ENCODE results near the gene ZNF490. TPM values are rescaled to one million over a fixed set of nuclear protein-coding genes. Genes with fewer than 3 reads are reported as not detected.
"Not testable (repeated sequence)": the region's sequence is repeated elsewhere in the genome, so short reads cannot be mapped to it uniquely, and the experiment has no call there.

Gene ZNF490
- total RNA-seq, 2 experiments from 2014 or later, result 6.9 to 7.0 TPM

DNA sequence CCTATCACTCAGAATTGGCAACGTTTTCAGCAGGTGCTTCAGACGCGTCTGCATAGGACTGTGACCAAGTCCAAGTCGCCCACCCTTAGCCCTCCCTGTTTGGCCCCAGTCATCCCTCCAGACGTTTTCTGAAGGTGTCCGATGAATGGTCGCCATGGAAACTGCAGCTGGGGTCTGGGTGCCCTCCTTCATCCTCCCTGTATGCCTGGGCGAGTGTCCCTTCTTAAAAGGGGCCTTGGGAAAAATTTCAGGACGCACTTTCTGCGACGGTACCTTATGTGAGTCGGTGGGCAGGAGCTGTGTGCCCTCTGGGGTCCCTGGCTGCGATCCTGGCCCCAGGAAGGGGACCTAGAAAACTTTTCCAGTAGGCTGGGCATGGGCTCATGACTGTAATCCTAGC is 30.8 kb upstream of the ZNF490 start:
- Mint-ChIP-seq H3K36me3 (peaks cover 8% of the 10 kb centered on the region), H3K4me1 (ENCODE audit: low read depth) (peaks cover 11% of the 10 kb centered on the region), H3K27ac (no peak overlapping the region), H3K4me3 (no peak overlapping the region), H3K9me3 (no peaks in the 10 kb centered on the region), H3K27me3 (no peaks in the 10 kb centered on the region)
- POLR2A ChIA-PET, result no interaction called here
- CTCF ChIA-PET, result no interaction called here
- intact Hi-C loops (cut with micrococcal nuclease), result no loop called here
- DNase-seq, result no peak

DNA sequence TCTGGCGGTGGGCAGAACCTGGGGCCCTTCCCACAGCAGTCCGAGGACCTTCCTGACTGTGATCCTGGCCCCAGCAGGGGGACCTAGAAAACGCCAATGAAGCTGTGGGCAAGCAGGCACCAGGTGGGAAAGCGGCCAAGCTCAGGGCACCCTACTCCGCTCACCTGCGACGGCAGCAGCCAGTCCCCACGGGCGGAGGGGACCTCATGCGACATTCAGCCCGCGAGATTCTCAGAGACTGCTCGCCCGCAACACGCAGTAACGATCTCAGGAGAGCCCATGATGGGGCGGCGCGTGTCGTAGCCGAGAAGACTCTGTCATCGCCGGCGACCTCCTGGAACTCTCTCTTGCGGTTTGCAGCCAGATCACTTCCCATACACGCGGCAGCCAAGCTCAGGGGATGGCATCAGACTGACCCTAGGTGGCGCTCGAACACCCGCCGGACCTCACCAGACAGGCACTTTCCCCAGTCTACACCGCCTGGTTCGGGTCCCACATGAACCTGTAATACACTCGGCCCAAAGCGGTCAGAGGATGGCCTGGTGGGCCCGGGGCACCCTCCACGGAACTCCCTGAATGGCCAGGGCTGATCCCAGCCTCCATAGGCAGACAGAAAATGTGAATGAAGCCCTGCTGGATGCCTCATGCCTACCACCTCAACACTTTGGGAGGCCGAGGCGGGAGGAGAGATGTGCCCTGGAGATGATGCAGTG is 29.4 kb upstream of the ZNF490 start:
- Mint-ChIP-seq H3K27ac (peak overlapping the region; percentile 59), H3K4me3 (peak overlapping the region; percentile 58), H3K9me3 (no peaks in the 10 kb centered on the region), H3K4me1 (ENCODE audit: low read depth) (peaks cover 16% of the 10 kb centered on the region), H3K36me3 (peaks cover 5% of the 10 kb centered on the region), H3K27me3 (no peaks in the 10 kb centered on the region)
- DNase-seq, result peak; percentile 94
- intact Hi-C loops (cut with micrococcal nuclease), result loop anchor here (1.0 kb wide), 2 partner anchors 26 to 76 kb away; partner anchors contain the start of genes MAN2B1 and WDR83
- CTCF ChIA-PET, result interaction anchor here (0.5 to 2.2 kb wide), 25 partner anchors 9 to 373 kb away, joined by 3 to 18 read pairs (median 4); partner anchors contain the start of genes MAN2B1, WDR83, ZNF490 and ZNF564
- POLR2A ChIA-PET, result interaction anchor here (0.7 to 1.3 kb wide), 5 partner anchors 9 to 72 kb away, joined by 3 to 4 read pairs (median 3); partner anchors contain the start of genes MAN2B1, WDR83, ZNF490 and ZNF791

GRCh38 chr19:12638611-12639182 is 28.1 kb upstream of the ZNF490 start:
- Mint-ChIP-seq H3K9me3 (no peaks in the 10 kb centered on the region), H3K27ac (no peak overlapping the region), H3K4me3 (no peak overlapping the region), H3K4me1 (ENCODE audit: low read depth) (peaks cover 18% of the 10 kb centered on the region), H3K27me3 (no peaks in the 10 kb centered on the region), H3K36me3 (peaks cover 4% of the 10 kb centered on the region)
- CTCF ChIA-PET, result interaction anchor here (1.6 to 2.2 kb wide), 3 partner anchors 35 to 209 kb away, joined by 4 to 18 read pairs (median 9); no protein-coding TSS in a partner anchor
- POLR2A ChIA-PET, result no interaction called here
- no peak for DNase-seq
- intact Hi-C loops (cut with micrococcal nuclease), result no loop called here

GRCh38 chr19:12636631-12637030 is 26.0 kb upstream of the ZNF490 start:
- DNase-seq, result no peak
- CTCF ChIA-PET, result no interaction called here
- H3K27ac Mint-ChIP-seq, result no peak overlapping the region
- H3K36me3 Mint-ChIP-seq, result peaks cover 5% of the 10 kb centered on the region
- H3K4me3 Mint-ChIP-seq, result no peak overlapping the region
- H3K9me3 Mint-ChIP-seq, result no peaks in the 10 kb centered on the region
- intact Hi-C loops (cut with micrococcal nuclease), result no loop called here
- POLR2A ChIA-PET, result interaction anchor here (1.2 kb wide), 1 partner anchor 25 kb away, joined by 3 read pairs; no protein-coding TSS in a partner anchor
- H3K27me3 Mint-ChIP-seq, result no peaks in the 10 kb centered on the region
- peaks cover 18% of the 10 kb centered on the region for H3K4me1 Mint-ChIP-seq (ENCODE audit: low read depth)

- H3K9me3 Mint-ChIP-seq, result peaks cover 25% of the 10 kb centered on the region
- CTCF ChIA-PET, result no interaction called here
- intact Hi-C loops (cut with micrococcal nuclease), result no loop called here
- DNase-seq, result no peak
- no peak overlapping the region for H3K4me3 Mint-ChIP-seq
- H3K27ac Mint-ChIP-seq, result no peak overlapping the region
- H3K27me3 Mint-ChIP-seq, result no peaks in the 10 kb centered on the region
- peaks cover 10% of the 10 kb centered on the region for H3K4me1 Mint-ChIP-seq (ENCODE audit: low read depth)
- peaks cover 42% of the 10 kb centered on the region for H3K36me3 Mint-ChIP-seq
- POLR2A ChIA-PET, result no interaction called here
These were observed 18.6 kb upstream of the ZNF490 start for GRCh38 chr19:12629215-12629614.

DNA sequence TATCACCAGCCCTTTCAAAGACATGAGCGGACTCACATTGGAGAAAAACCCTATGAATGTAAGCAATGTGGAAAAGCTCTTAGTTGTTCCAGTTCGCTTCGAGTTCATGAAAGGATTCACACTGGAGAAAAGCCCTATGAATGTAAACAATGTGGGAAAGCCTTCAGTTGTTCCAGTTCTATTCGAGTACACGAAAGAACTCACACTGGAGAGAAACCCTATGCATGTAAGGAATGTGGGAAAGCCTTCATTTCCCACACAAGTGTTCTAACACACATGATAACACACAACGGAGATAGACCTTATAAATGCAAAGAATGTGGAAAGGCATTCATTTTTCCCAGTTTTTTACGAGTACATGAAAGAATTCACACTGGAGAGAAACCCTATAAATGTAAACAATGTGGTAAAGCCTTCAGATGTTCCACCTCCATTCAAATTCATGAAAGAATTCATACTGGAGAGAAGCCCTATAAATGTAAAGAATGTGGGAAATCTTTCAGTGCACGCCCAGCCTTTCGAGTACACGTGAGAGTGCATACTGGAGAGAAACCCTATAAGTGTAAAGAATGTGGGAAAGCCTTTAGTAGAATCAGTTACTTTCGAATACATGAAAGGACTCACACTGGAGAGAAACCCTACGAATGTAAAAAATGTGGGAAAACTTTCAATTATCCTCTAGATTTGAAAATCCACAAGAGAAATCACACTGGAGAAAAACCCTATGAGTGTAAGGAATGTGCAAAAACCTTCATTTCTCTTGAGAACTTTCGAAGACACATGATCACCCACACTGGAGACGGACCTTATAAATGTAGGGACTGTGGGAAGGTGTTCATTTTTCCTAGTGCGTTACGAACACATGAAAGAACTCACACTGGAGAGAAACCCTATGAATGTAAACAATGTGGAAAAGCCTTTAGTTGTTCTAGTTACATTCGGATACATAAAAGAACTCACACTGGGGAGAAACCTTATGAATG is 17.7 kb upstream of the ZNF490 start:
- ChIA-PET POLR2A (no interaction called here), CTCF (interaction anchor here (1.0 kb wide), 2 partner anchors 12 to 43 kb away, joined by 3 to 5 read pairs; no protein-coding TSS in a partner anchor)
- H3K9me3 Mint-ChIP-seq, result peaks cover 25% of the 10 kb centered on the region
- H3K4me3 Mint-ChIP-seq, result no peak overlapping the region
- H3K27ac Mint-ChIP-seq, result no peak overlapping the region
- DNase-seq, result no peak
- H3K4me1 Mint-ChIP-seq (ENCODE audit: low read depth), result peaks cover 10% of the 10 kb centered on the region
- H3K36me3 Mint-ChIP-seq, result peaks cover 43% of the 10 kb centered on the region
- no peaks in the 10 kb centered on the region for H3K27me3 Mint-ChIP-seq
- intact Hi-C loops (cut with micrococcal nuclease), result no loop called here

GRCh38 chr19:12626958-12627357 is 16.3 kb upstream of the ZNF490 start:
- DNase-seq, result no peak
- intact Hi-C loops (cut with micrococcal nuclease), result no loop called here
- POLR2A ChIA-PET, result interaction anchor here (0.6 kb wide), 1 partner anchor 638 kb away, joined by 5 read pairs; no protein-coding TSS in a partner anchor
- H3K36me3 Mint-ChIP-seq, result peaks cover 40% of the 10 kb centered on the region
- no peak overlapping the region for H3K27ac Mint-ChIP-seq
- H3K27me3 Mint-ChIP-seq, result no peaks in the 10 kb centered on the region
- CTCF ChIA-PET, result no interaction called here
- peaks cover 25% of the 10 kb centered on the region for H3K9me3 Mint-ChIP-seq
- peaks cover 10% of the 10 kb centered on the region for H3K4me1 Mint-ChIP-seq (ENCODE audit: low read depth)
- no peak overlapping the region for H3K4me3 Mint-ChIP-seq

DNA sequence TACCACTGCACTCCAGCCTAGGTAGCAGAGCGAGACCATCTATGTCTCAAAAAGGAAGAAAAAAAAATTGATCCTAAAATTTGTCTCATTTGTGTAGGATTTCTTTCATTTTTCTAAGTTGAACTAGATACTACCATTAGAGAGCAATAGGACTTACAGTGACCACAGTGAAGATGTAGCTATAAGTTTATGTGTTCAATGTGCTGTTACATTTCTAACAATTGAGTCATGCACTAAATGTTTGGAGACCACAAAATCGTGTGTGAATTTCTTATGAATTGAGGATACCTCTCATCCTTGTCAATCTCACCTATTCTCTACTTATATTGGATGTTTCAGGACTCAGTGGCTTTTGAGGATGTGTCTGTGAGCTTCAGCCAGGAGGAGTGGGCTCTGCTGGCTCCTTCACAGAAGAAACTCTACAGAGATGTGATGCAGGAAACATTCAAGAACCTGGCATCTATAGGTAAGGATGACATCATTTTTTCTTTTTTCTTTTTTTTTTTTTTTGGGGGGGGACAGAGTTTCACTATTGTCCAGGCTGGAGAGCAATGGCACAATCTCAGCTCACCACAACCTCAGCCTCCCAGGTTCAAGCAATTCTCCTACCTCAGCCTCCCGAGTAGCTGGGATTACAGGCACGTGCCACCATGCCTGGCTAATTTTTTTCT is 12.9 kb upstream of the ZNF490 start:
- H3K36me3 Mint-ChIP-seq, result peaks cover 24% of the 10 kb centered on the region
- peaks cover 17% of the 10 kb centered on the region for H3K9me3 Mint-ChIP-seq
- no peaks in the 10 kb centered on the region for H3K27me3 Mint-ChIP-seq
- CTCF ChIA-PET, result interaction anchor here (1.0 to 1.6 kb wide), 2 partner anchors 17 to 53 kb away, joined by 3 to 10 read pairs; no protein-coding TSS in a partner anchor
- no peak for DNase-seq
- intact Hi-C loops (cut with micrococcal nuclease), result no loop called here
- H3K27ac Mint-ChIP-seq, result no peak overlapping the region
- H3K4me1 Mint-ChIP-seq (ENCODE audit: low read depth), result peaks cover 5% of the 10 kb centered on the region
- POLR2A ChIA-PET, result no interaction called here
- H3K4me3 Mint-ChIP-seq, result no peak overlapping the region

DNA sequence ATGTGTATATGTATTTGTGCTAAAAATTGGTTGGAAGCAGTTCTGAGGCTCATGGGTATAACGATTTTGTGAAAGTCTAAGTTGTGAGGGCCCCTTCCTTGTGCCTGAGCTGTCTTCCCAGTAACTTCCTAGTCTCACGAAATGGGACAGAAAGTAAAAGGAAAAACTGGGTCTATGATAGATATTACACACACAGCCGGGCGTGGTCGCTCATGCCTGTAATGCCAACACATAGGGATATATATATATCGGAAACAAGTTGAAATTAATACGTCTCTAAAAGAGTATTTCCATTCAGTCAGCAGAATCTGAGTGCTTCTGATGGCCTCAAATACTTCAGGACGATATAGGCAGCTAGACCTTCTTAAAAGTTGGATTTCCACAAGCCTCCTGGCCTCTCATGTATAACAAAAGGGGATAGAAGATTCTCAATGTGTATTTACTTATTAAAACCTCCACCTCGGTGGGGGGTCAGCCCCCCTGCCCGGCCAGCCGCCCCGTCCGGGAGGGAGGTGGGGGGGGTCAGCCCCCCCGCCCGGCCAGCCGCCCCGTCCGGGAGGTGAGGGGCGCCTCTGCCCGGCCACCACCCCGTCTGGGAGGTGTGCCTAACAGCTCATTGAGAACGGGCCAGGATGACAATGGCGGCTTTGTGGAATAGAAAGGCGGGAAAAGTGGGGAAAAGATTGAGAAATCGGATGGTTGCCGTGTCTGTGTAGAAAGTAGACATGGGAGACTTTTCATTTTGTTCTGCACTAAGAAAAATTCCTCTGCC is 10.8 kb upstream of the ZNF490 start:
- H3K9me3 Mint-ChIP-seq; DNase-seq; H3K36me3 Mint-ChIP-seq; CTCF ChIA-PET; H3K4me3 Mint-ChIP-seq; intact Hi-C loops (cut with micrococcal nuclease); H3K27me3 Mint-ChIP-seq; H3K4me1 Mint-ChIP-seq (ENCODE audit: low read depth); H3K27ac Mint-ChIP-seq: not testable (repeated sequence)
- POLR2A ChIA-PET, result interaction anchor here (0.6 kb wide), 1 partner anchor 462 kb away, joined by 3 read pairs; no protein-coding TSS in a partner anchor

- POLR2A ChIA-PET, result interaction anchor here (0.6 kb wide), 1 partner anchor 62 kb away, joined by 3 read pairs; no protein-coding TSS in a partner anchor
- Mint-ChIP-seq H3K27ac (no peak overlapping the region), H3K4me1 (ENCODE audit: low read depth) (peaks cover 33% of the 10 kb centered on the region), H3K4me3 (no peak overlapping the region), H3K9me3 (no peaks in the 10 kb centered on the region), H3K36me3 (peaks cover 17% of the 10 kb centered on the region), H3K27me3 (no peaks in the 10 kb centered on the region)
- no peak for DNase-seq
- CTCF ChIA-PET, result no interaction called here
- intact Hi-C loops (cut with micrococcal nuclease), result no loop called here
These were observed 7.0 kb upstream of the ZNF490 start for GRCh38 chr19:12617646-12618045.

DNA sequence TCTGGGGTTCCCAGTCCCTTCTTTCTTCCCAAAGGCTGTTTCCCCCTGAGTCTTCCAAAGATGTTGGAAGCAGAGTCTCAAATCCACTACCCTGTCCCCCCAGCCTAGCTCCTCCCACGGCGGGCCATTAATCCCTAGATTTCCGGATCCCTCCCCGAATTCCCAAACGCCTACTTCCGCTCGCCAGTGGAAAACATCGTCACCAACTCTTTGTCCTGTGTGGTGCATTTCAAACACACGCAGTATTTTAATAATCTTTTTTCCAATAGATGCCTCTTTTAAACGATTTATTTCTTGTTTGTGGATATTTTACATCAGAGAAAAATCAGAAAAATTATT is 717 bp upstream of the ZNF490 start:
- intact Hi-C loops (cut with micrococcal nuclease), result loop anchor here (5.0 kb wide), 4 partner anchors 59 to 326 kb away; partner anchors contain the start of genes CALR, JUNB and ZNF564
- CTCF ChIA-PET, result interaction anchor here (0.9 to 1.5 kb wide), 3 partner anchors 28 to 65 kb away, joined by 3 to 9 read pairs (median 4); no protein-coding TSS in a partner anchor
- H3K4me1 Mint-ChIP-seq (ENCODE audit: low read depth), result peaks cover 31% of the 10 kb centered on the region
- H3K27ac Mint-ChIP-seq, result peak overlapping the region; percentile 99
- no peak for DNase-seq
- H3K4me3 Mint-ChIP-seq, result peak overlapping the region; percentile 100
- peaks cover 20% of the 10 kb centered on the region for H3K36me3 Mint-ChIP-seq
- H3K9me3 Mint-ChIP-seq, result no peaks in the 10 kb centered on the region
- H3K27me3 Mint-ChIP-seq, result no peaks in the 10 kb centered on the region
- POLR2A ChIA-PET, result interaction anchor here (0.6 to 1.3 kb wide), 5 partner anchors 19 to 112 kb away, joined by 3 read pairs; partner anchors contain the start of genes MAN2B1 and WDR83

Data from activated CD4-positive, alpha-beta memory T cell treated with anti-CD3 and anti-CD28 coated beads for 36 hours (primary cell).